T-helper 22 cell (primary cell): ENCODE measurements around the gene STARD4.
A peak's percentile ranks its signal among the peaks of the same experiment; 100 is the strongest.

Source experiments
- DNase-seq: peaks from one replicate; pipeline ENCODE4 v3.0.0-alpha.2; 2020; ENCODE audit warnings: low read depth

STARD4 gene

GRCh38 chr5:111528056-111528455 lies 15.7 kb upstream of the STARD4 start:
- no peak for DNase-seq

GRCh38 chr5:111520908-111521307 lies 8.6 kb upstream of the STARD4 start:
- DNase-seq = no peak

- no peak for DNase-seq
Observed at GRCh38 chr5:111518777-111519176, 6.4 kb upstream of the STARD4 start.

- DNase-seq = no peak
Observed at GRCh38 chr5:111517853-111518501, 5.6 kb upstream of the STARD4 start.

GRCh38 chr5:111514087-111514486 lies 1.8 kb upstream of the STARD4 start:
- no peak for DNase-seq

GRCh38 chr5:111513131-111513520 lies 791 bp upstream of the STARD4 start:
- no peak for DNase-seq

- peak; percentile 0 for DNase-seq
Observed at GRCh38 chr5:111511831-111512374, 432 bp downstream of the STARD4 start.

- no peak for DNase-seq
Observed at GRCh38 chr5:111511174-111511830, 1.0 kb downstream of the STARD4 start.

GRCh38 chr5:111509119-111509518 lies 3.2 kb downstream of the STARD4 start:
- no peak for DNase-seq

- DNase-seq = no peak
Observed at GRCh38 chr5:111507276-111507675, 5.1 kb downstream of the STARD4 start.

GRCh38 chr5:111505096-111505495 lies 7.2 kb downstream of the STARD4 start:
- DNase-seq = no peak

GRCh38 chr5:111502956-111503355 lies 9.4 kb downstream of the STARD4 start:
- no peak for DNase-seq

GRCh38 chr5:111498346-111498745 lies 14.0 kb downstream of the STARD4 start:
- DNase-seq = no peak

GRCh38 chr5:111495159-111495558 lies 17.2 kb downstream of the STARD4 start:
- no peak for DNase-seq

- no peak for DNase-seq
Observed at GRCh38 chr5:111494355-111494999, 17.9 kb downstream of the STARD4 start.

GRCh38 chr5:111493031-111493430 lies 19.3 kb downstream of the STARD4 start:
- DNase-seq = no peak

- DNase-seq = no peak
Observed at GRCh38 chr5:111488353-111488752, 24.0 kb downstream of the STARD4 start.

GRCh38 chr5:111486926-111487325 lies 25.4 kb downstream of the STARD4 start:
- DNase-seq = no peak

GRCh38 chr5:111486055-111486454 lies 26.3 kb downstream of the STARD4 start:
- no peak for DNase-seq

- DNase-seq = no peak
Observed at GRCh38 chr5:111480346-111480745, 32.0 kb downstream of the STARD4 start.

GRCh38 chr5:111478898-111479297 lies 33.4 kb downstream of the STARD4 start:
- no peak for DNase-seq

- no peak for DNase-seq
Observed at GRCh38 chr5:111478266-111478665, 34.1 kb downstream of the STARD4 start.

- no peak for DNase-seq
Observed at GRCh38 chr5:111472579-111472978, 39.8 kb downstream of the STARD4 start.
